Anterior cingulate cortex (tissue), 58 donors: ENCODE results near the gene ACACA.
A peak's percentile ranks its signal among the peaks of the same experiment; 100 is the strongest.

Experiments
- DNase-seq, 58 donors: peaks; one replicate each; lab custom pipeline; 2025; lab: John Stamatoyannopoulos, UW

The ACACA gene

GRCh38 chr17:37190493-37190892, 216.1 kb downstream of the ACACA start:
- no peak for DNase-seq

GRCh38 chr17:37188157-37188556, 218.5 kb downstream of the ACACA start:
- no peak for DNase-seq

- DNase-seq: no peak
Measured at GRCh38 chr17:37187262-37187661, 219.4 kb downstream of the ACACA start.

- DNase-seq: no peak
Measured at GRCh38 chr17:37182786-37183465, 223.7 kb downstream of the ACACA start.

- DNase-seq: no peak
Measured at GRCh38 chr17:37180376-37180775, 226.3 kb downstream of the ACACA start.

- DNase-seq: no peak
Measured at GRCh38 chr17:37179893-37180292, 226.7 kb downstream of the ACACA start.

- DNase-seq: peak in 12 of 58 donors; percentile 4 to 41 (median 12)
Measured at GRCh38 chr17:37177254-37177870, 229.3 kb downstream of the ACACA start.

- peak in 1 of 58 donors; percentile 6 for DNase-seq
Measured at GRCh38 chr17:37176723-37177122, 229.9 kb downstream of the ACACA start.

GRCh38 chr17:37174205-37174604, 232.4 kb downstream of the ACACA start:
- peak in 29 of 58 donors; percentile 2 to 56 (median 13) for DNase-seq

GRCh38 chr17:37170881-37171425, 235.7 kb downstream of the ACACA start:
- no peak for DNase-seq

- no peak for DNase-seq
Measured at GRCh38 chr17:37168731-37169353, 237.8 kb downstream of the ACACA start.

GRCh38 chr17:37167756-37168155, 238.9 kb downstream of the ACACA start:
- DNase-seq: no peak

GRCh38 chr17:37164057-37164456, 242.6 kb downstream of the ACACA start:
- no peak for DNase-seq

- no peak for DNase-seq
Measured at GRCh38 chr17:37162800-37163199, 243.8 kb downstream of the ACACA start.

GRCh38 chr17:37160944-37161343, 245.7 kb downstream of the ACACA start:
- no peak for DNase-seq

GRCh38 chr17:37158290-37158689, 248.3 kb downstream of the ACACA start:
- DNase-seq: no peak

- DNase-seq: peak in 4 of 58 donors; percentile 1 to 29 (median 18)
Measured at GRCh38 chr17:37148156-37148555, 258.5 kb downstream of the ACACA start.

GRCh38 chr17:37147301-37147812, 259.3 kb downstream of the ACACA start:
- DNase-seq: no peak

GRCh38 chr17:37146086-37147064, 260.3 kb downstream of the ACACA start:
- no peak for DNase-seq

- no peak for DNase-seq
Measured at GRCh38 chr17:37144075-37144701, 262.4 kb downstream of the ACACA start.
